ENCODE measurements around the gene ICE2.

Gene ICE2

DNA sequence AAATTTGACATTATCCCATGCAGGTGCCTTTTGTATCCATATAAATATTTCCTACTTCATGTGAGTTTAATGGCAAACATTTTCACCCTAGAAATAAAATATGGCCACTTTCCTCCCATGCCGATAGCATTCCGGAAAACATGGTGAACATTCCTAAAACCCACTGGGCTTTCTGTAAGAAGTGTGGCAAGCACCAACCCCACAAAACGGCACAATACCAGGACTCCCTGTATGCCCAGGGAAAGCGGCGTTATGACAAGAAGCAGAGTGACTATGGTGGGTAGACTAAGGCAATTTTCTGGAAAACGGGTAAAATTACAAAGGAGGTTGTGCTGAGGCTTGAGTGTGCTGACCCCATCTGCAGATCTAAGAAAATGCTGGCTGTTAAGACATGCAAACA lies 88.7 kb downstream of the ICE2 start:
- no peak for DNase-seq (ENCODE audit: low spot score)

DNA sequence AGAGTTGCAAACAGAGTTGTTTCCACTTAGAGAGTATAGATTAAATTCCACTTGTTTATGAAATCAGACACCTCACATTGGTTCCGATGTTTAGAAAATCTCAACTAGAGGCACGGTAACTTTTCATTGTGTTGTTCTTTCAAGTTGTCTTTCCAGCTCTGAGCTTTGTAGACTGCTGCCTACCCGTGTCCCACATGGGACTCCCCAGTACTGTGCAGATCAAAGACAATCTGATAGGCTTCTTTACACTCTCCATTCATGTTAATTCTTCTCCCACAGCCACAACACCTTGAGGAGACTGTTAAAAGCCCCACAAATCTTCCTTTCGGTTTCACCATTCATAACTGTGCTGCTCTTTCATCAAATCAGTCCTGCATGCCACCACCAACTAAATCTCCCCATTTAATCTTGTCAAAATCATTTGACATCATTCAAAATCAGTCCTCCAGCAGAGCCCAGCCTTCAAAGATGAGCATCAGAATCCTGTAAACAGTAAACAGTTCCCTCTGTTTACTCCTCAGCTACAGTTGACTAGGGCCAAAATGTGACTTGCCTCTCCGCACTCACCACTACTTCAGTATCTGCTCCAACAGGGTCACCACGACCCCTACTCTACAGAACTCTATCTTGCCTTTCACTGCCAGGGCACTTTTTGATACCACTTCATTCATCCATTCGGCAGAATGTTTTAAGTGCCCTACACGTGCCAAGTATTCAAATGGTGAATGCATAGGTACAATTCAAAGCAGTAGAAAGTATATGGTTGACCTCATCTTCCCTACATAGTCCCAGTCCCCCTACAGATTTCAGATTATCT lies 89.5 kb downstream of the ICE2 start:
- DNase-seq (ENCODE audit: low spot score), result no peak

DNA sequence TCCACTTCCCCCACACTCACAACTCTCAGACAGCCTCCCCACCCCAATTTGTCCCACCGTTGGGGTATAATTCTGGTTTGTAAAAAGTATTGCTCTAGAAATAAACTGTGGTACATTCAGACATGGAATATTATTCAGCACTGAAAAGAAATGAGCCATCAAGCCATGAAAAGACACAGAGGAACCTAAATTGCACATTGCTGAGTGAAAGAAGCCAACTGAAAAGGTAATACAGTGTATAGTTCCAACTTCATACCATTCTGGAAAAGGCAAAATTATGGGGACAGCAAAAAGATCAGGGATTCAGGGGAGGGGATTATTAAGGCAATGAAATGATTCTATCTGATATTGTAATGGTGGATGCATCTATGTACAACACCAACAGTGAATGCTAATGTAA lies 91.6 kb downstream of the ICE2 start:
- DNase-seq (ENCODE audit: low spot score), result no peak

DNA sequence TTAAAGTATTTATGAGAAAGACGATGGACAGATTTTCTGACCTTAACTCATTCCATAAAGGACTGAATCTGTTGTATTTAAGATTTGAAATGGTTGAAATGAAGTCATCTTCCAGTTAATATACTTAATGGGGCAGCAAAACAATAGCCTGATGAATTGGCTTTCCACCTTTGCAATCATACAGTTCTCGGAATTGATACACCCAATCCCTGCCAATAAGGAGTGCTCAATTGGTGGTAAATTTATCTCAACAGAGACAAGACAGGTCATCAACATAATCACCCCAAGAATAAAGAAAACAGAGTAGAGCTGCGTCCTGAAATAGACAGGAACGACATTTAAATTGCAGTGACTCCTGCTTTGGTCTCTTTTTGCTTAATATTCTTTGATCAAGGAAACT lies 92.3 kb downstream of the ICE2 start:
- no peak for DNase-seq (ENCODE audit: low spot score)

DNA sequence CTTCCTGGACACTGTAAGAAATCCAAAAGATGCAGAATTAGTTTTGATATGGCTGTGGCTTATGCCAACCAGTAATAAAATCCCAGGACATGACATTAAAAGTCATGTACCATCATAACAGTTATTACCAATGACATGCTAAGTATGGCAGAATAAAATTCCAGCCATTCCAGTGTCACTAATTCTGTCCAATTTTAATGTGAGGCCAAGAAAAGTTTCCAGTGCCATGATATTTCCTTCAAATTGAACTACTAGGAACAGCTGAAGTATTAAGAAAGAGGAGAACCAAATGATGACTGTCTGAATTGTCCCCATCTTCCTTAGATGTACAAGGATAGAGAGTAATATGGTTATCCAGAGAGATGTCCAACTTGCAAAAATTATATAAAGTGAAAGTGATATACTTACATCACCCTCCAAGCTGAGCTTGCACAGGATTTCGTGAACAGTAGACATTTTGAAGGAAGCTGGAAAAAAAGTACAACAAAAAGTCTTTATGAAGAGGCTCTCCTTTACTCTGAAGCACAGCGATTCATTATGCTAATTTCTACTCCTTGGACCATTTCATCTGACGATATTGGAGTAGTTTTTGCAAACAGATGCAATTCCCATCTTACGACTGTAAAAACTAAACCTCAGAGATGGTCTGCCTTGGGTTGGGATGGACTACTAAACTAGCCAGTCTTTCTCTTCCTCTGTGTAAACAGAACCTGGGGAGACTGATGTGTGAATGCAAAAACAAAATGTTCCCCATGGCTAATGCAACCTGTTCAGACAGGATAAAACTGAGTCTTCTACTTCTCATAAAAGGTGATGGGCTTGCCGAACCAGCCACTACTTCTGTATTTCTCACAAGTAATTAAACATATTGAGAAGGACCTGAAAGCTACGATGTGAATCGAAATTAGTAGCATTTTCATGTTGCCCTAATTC lies 93.1 kb downstream of the ICE2 start:
- DNase-seq (ENCODE audit: low spot score), result no peak

DNA sequence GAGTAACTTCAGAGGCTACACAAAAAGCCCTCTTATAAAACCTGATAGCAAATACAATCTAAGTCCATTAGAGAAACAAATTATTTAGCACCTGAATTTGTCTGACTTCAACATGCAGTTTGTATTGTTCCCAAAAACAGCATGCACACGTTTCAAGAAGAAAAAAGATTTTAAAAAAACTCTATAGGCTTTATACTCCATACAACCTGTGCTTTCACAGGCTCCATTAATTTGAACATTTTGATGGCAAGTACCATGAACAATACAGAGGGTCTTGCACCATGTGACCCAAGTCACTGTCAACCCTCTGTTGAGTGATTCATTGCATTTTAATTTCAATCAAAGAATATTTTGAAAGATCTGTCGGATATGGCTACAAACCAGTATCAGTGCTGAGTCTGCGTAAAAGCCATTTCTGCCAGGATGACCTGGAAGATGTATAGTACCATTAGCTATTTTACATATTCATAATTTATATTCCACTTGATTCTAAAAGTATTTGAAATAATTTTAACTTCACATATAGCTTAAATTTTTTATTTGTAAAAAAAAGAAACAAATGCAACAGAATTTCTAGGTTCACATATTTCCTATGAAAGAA lies 94.3 kb downstream of the ICE2 start:
- DNase-seq (ENCODE audit: low spot score), result no peak

DNA sequence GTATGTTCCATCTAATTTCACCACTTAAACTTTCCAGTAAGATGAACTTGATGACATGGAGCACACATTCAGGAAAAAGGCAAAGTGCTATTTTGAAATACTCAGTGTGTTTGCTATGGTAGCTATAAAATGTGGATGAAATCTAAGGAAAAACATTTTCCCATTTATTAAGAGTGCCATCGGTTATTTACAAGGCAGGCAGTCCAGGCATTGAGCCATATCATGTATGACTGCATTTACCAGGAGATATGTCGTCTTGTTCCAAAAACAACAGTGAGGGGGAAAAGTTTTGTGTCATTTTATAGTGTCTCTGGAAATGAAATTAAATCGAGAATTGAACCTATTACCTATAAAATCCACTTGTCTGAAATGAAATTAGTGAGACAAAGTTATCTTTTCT lies 94.9 kb downstream of the ICE2 start:
- DNase-seq (ENCODE audit: low spot score), result no peak

DNA sequence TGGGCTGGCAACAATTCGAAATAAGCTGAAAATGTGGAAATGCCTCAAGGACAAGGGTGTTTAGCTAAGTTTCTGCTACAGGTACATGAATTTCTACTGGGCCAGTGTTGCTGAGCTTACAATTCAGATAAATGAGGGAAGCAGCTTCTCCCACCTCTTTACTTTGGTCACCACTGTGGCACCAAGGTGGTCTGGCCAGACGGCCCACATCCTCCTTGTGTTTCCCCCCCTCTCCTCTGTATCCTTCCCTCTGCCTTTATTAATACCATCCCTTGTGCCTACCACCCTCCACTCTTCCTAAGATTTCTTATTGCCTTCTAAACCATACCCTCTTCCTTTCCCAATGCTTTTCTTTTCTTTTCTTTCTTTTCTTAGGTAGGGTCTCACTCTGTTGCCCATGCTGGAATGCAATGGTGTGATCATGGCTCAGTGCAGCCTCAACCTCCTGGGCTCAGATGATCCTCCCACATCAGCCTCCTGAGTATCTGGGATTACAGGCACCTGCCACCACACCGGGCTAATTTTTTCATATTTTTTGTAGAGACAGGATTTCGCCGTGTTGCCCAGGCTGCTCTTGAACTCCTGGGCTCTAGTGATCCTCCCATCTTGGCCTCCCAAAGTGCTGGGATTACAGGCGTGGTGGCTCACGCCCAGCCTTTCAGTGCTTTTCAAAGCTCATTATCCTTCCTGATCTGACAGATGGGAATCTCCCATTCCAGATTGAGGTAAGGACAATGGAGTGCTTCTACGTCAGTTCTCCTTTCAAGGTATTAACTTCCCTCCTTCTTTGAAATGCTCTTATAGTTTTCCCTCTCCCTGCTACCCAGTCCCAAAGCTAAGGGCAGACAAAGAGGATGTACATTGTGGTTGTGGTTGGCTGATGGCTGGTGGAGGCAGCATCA lies 95.9 kb downstream of the ICE2 start:
- DNase-seq (ENCODE audit: low spot score), result no peak

DNA sequence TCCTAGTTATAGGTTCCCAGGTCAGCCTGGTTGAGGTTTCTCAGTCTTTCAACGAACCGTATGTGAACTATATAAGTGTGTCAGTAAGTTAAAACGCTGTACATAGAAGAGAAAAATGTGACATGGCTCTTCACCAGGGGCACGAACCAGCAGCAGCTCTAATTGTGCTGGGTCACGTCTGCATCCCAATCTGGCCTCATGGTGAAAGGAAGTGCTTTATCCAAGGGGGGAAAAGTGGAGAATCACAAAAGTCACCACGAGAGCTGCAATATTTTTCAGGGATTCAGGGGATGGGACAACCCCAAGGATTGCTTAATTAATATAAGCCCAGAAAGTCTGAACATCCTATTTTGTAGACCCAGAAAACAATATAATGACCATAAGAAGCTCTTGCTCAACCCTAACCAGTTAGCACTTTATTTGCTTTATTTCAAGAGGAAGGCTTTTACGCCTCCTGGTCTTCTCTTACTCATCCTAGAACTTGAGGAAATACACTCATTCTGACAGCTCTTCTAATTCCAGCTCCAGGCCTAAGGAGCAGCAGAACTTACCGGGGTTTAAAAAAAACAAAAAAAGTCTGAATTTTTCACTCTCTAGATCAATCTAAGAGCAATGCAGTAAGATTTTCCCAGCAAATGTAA lies 97.7 kb downstream of the ICE2 start:
- no peak for DNase-seq (ENCODE audit: low spot score)

DNA sequence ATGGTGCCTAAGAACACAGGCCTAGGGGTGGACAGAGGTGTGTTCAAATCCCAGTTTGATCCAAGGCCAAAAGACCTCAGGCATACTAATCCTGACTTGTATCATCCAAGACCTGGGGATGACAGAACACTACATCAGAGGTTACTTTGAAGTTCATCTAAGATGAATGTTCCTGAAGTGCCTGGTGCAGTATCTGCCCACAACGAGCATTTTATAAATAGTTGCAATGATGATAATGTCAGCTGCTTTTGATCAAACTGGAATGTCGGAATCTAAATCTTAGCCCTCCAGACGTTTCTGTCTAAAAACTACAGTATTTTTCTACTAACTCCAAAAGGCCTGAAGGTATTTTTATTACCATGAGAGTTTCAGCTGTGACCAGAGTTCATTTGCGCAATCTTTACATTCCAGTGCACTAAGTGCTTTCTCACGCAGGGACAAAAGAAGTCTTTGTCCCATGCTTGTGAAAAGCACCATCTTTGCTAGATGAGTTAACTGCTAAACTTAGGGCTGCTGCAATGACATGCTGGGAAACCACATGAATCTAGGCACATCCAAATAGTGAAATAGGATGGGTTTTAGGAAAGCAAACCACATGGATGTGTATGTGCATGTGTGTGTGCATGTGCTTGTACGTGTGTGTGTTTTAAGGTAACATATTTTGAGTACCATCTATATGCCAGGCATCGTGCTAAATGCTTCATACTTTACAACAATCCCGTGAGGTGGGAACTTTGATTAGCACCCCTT lies 99.2 kb downstream of the ICE2 start:
- DNase-seq (ENCODE audit: low spot score), result no peak

DNA sequence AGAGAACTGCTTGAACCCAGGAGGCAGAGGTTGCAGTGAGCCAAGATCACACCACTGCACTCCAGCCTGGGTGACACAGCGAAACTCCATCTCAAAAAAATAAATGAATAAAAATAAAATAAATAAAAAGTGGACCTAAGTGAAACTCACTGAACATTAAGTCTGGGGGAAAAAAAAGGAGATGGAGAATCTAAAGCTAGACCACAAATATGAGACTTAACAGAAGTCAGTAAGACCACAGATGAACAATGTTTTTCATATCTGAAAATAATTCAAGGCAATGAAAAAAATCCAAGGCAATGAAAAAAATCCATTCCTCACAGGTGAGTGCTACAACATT lies 99.8 kb downstream of the ICE2 start:
- no peak for DNase-seq (ENCODE audit: low spot score)

DNA sequence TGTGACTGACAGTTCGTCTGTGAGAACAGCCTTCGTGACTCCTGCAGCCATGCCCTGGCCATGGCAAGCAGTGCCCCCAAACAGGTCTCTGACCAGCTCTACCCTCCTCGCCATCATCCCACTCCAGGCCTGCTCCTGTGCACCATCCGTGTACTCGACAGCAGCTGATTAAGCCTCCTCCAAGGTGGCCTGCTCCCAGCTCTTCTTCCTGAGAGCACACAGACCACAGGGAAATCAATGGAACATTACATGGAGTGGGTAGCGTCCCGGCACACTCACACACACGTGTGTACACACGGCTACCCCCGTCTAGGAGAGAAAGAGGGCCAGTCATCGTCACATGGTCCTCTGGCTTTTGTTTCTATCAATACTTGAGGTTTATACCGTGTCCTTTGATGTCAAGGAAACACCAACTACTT lies 102.3 kb downstream of the ICE2 start:
- DNase-seq (ENCODE audit: low spot score), result no peak

DNA sequence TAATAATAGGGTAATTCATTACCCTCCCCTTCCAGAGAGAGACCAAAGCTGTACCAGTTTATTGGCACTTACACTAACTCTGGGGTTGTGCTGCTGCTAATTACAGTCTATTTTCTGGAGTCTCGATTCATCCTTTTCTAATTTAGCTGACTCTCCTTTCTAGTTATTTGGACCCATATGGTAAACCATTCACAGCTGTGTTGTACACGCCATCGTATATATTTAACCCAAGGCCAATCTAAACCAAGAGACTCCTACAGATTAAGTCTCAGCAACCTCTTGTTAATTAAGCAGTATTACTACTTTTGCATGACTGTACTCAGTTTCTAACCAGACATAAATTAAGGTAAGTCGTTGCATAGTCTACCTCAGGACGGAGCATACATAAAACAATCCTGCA lies 103.6 kb downstream of the ICE2 start:
- DNase-seq (ENCODE audit: low spot score), result no peak

DNA sequence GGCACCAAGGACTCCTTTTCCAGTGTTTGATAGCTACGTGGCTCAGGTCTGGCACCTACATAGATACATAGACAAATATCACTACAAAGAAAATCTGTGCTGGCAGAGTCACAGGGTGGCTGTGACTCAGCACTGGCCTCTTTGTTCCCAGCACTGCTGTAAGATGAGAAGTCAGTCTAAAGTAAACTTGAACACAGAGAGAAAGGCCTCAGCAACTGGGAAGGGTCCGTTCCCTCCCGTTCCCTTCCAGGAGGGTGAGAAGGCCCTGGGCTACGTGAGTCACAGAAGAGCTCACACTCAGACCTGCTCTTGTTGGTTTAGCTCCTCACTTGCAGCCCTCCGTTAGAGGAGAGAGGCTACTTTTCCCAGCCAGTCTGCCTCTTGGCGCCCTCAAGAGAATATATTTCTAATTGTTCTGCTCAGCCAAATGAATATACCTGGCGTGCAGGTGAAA lies 104.3 kb downstream of the ICE2 start:
- peak; percentile 85 for DNase-seq (ENCODE audit: low spot score)

DNA sequence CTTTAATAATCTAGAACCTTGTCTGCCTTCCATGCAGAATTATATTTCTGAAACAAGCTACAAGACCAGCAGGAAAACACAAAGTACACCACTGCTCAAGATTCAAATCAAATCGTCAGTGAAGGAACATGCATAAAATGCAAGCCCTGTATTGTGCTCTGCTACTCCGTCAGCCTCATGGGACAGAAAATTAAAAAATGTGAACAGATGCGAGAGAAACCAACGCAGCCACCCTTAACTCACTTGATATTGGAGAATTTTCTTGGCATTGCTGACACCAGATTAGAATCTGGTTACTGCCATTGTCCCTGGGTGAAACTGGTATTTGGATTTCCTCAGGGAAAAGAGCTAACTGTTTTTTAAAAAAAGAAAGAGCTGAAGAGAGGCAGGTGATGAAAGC lies 104.7 kb downstream of the ICE2 start:
- no peak for DNase-seq (ENCODE audit: low spot score)

DNA sequence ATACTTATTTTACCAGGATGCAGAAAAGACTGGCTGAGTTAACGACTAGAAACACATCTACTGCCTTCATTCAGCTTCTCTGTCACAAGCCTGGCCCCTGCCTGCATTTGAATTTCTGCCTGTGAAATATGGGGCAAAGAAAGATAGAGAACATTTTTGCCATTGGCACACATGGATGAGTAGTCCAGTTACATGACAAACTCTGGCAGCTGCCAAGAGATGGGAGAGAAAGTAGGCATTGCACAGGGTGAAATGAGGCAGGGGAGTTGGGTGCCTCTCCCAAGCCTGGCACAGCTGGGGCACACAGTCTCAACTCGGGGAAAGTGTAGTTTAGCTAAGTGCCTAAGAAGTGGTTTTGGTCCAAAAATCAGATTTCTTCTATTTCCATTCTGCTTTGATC lies 105.2 kb downstream of the ICE2 start:
- no peak for DNase-seq (ENCODE audit: low spot score)

DNA sequence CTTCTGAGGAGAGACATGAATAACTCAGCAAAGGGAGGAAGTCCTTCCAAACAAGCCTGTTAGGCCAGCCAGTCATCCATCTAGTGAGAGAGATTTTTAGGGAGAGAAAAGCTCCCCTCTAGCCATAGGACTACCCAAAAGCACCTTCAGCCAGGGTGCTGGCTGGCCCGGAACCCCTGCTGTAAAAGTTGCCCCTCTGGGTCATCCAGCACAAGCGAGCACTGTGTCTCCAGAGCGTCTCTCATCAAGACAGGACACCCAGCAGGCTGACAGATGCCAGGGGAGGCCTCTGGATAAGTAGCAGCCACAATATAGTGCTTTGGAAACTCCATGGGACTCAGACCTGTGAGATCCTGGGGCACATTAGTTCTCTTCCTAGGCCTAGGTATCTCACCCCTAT lies 105.6 kb downstream of the ICE2 start:
- no peak for DNase-seq (ENCODE audit: low spot score)

DNA sequence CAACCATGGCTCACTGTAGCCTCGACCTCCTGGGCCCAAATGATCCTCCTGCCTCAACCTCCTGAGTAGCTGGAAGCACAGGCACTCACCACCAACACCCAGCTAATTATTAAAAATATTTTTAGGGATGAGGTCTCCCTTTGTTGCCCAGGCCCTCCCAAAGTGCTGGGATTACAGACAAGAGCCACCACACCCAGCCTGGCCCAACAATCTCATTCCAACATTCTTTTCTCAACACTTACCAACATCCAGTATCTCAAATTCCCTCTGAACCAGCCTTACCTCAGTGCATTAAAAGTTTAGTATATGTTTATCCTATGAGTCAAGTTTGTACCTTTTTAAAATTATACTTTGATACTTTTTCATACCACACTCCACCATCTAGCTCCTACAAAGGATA lies 106.2 kb downstream of the ICE2 start:
- no peak for DNase-seq (ENCODE audit: low spot score)

DNA sequence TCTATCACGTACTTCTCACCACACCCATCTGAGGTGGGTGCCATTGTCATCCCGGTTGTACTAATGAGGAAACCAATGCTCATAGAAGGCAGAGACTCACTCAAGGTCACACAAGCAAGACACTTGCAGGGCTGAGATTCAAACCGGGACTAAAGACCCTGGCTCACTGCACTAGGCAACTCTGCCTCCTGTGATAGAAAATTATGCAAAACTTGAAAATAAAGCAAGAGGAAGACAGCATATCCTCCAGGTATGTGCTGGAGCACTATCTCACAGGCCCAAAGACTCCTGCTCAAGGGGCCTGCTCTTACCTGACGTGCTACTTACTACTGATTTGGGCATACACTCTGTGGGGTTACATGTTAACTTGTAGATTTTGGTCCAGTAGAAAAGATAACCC lies 106.7 kb downstream of the ICE2 start:
- no peak for DNase-seq (ENCODE audit: low spot score)

DNA sequence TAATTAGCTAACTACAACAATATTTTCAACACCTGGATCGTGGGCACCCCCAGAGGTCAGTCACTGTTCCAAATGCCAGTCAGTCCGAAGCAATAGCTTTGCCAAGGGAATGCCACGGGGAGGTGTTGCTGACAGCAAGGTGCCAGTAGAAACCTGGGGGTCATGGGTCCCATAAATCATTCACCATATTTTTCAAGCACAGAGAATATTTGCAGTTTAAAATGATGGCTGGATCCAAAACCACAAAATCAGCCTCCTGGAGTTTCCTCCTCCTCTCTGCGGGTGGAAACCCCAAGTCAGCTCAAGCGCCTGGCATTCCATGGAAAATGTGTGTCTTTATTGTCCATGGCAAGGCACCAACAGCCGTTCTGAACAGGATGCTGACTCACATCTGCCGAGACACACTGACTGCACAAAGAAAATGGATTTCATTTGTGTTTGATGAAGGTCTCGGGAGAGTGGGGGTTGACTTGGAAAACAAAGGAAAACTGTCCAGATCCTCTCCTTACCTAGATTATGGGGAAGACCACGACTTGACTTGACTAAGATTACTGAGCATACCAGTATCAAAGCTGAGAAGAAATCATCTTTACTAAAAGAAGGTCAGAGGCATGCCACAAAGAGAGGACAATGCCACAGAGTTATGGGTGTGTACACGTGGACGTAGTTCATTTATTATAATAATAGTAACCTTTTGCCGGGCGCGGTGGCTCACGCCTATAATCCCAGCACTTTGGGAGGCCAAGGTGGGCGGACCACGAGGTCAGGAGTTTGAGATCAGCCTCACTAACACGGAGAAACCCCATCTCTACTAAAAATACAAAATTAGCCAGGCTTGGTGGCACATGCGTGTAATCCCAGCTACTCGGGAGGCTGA lies 107.5 kb downstream of the ICE2 start:
- DNase-seq (ENCODE audit: low spot score), result peak; percentile 94
